HepG2 (cell line): Measurements from ENCODE around the gene RNASE13. TPM values are rescaled to one million over a fixed set of nuclear protein-coding genes. Genes with fewer than 3 reads are reported as not detected.

ENCODE experiments used
- DMAP1 ChIP-seq: IDR thresholded peaks from 2 replicates; pipeline ENCODE4 v1.6.1; 2016
- FOXM1 ChIP-seq: sonication (generic); formaldehyde crosslinking; IDR thresholded peaks from 2 replicates; pipeline ENCODE4 v1.5.0; 2020; ENCODE audit warnings: missing genetic modification reagents
- NAIF1 ChIP-seq: sonication (generic); formaldehyde crosslinking; IDR thresholded peaks from 2 replicates; pipeline ENCODE4 v1.5.0; 2020; ENCODE audit warnings: mild to moderate bottlenecking, missing genetic modification reagents, borderline replicate concordance
- NCOA1 ChIP-seq: sonication (generic); formaldehyde crosslinking; IDR thresholded peaks from 2 replicates; pipeline ENCODE4 v1.9.0; 2021; ENCODE audit warnings: missing genetic modification reagents
- NFYC ChIP-seq: IDR thresholded peaks from 2 replicates; pipeline ENCODE4 v1.6.1; 2016; ENCODE audit warnings: missing genetic modification reagents, missing compliant biosample characterization
- POGK ChIP-seq: sonication (generic); formaldehyde crosslinking; conservative IDR thresholded peaks from 2 replicates; pipeline ENCODE4 v1.8.0; 2022; ENCODE audit warnings: mild to moderate bottlenecking, moderate library complexity, missing genetic modification reagents
- POGZ ChIP-seq: sonication (generic); formaldehyde crosslinking; IDR thresholded peaks from 2 replicates; pipeline ENCODE4 v1.4.0; 2020; ENCODE audit warnings: mild to moderate bottlenecking, missing genetic modification reagents
- RARA ChIP-seq: IDR thresholded peaks from 2 replicates; pipeline ENCODE4 v1.6.1; 2016; ENCODE audit warnings: missing genetic modification reagents, missing compliant biosample characterization
- RXRB ChIP-seq: IDR thresholded peaks from 2 replicates; pipeline ENCODE4 v1.6.1; 2016; ENCODE audit warnings: borderline replicate concordance, missing genetic modification reagents, missing compliant biosample characterization
- SIX4 ChIP-seq: sonication (generic); formaldehyde crosslinking; IDR thresholded peaks from 2 replicates; pipeline ENCODE4 v1.4.0; 2020; ENCODE audit warnings: missing genetic modification reagents
- YEATS2 ChIP-seq: sonication (generic); formaldehyde crosslinking; IDR thresholded peaks from 2 replicates; pipeline ENCODE4 v1.4.0; 2020; ENCODE audit warnings: missing genetic modification reagents, borderline replicate concordance
- ZFYVE20 ChIP-seq: sonication (generic); formaldehyde crosslinking; IDR thresholded peaks from 2 replicates; pipeline ENCODE4 v1.8.0; 2023; ENCODE audit warnings: low read depth, mild to moderate bottlenecking, moderate library complexity, missing genetic modification reagents, borderline replicate concordance
- ZNF607 ChIP-seq: sonication (generic); formaldehyde crosslinking; IDR thresholded peaks from 2 replicates; pipeline ENCODE4 v1.5.1; 2020; ENCODE audit warnings: missing genetic modification reagents, mild to moderate bottlenecking, borderline replicate concordance
- ZNF747 ChIP-seq: sonication (generic); formaldehyde crosslinking; IDR thresholded peaks from 2 replicates; pipeline ENCODE4 v1.8.1; 2023; ENCODE audit warnings: missing genetic modification reagents, mild to moderate bottlenecking, borderline replicate concordance
- ZNF766 ChIP-seq: sonication (generic); formaldehyde crosslinking; IDR thresholded peaks from 2 replicates; pipeline ENCODE4 v1.5.0; 2020; ENCODE audit warnings: missing genetic modification reagents, borderline replicate concordance
- ZNF790 ChIP-seq: sonication (generic); formaldehyde crosslinking; IDR thresholded peaks from 2 replicates; pipeline ENCODE4 v1.8.0; 2022; ENCODE audit warnings: missing genetic modification reagents, mild to moderate bottlenecking, borderline replicate concordance
- ZSCAN31 ChIP-seq: sonication (generic); formaldehyde crosslinking; IDR thresholded peaks from 2 replicates; pipeline ENCODE4 v1.5.0; 2020; ENCODE audit warnings: low read depth, mild to moderate bottlenecking, missing genetic modification reagents
- polyA plus RNA-seq, 8 experiments: library from polyadenylated mRNA; depleted of rRNA in 3 of 8; stranded (reverse) in 7 of 8; unstranded in 1 of 8; fragments of >200 nt; fragmentation: Illumina TruSeq in 4 of 8; extraction: Trizol in 4 of 8; gene quantifications; 2 replicates each; pipeline versions ENCODE4 v1.2.1 to v1.2.3, GENCODE V29; 2011 to 2016; ENCODE audit warnings: low read depth in 4 of 8, missing spikeins in 1 of 8, mixed read lengths in 1 of 8; ENCODE audit not compliant: insufficient read depth in 1 of 8
- total RNA-seq, 5 experiments: library from RNA; depleted of rRNA; stranded (reverse); fragments of >200 nt; fragmentation: Illumina TruSeq; extraction: Trizol; gene quantifications; 2 replicates each; pipeline ENCODE4 v1.2.3, GENCODE V29; 2016; ENCODE audit warnings: low read depth in 1 of 5
- TF ChIP-seq, protein P1 (sequence below): sonication (generic); formaldehyde crosslinking; IDR thresholded peaks from 2 replicates; pipeline ENCODE4 v1.4.0; 2020; ENCODE audit warnings: missing genetic modification reagents, borderline replicate concordance
- TF ChIP-seq, protein P2 (sequence below): sonication (generic); formaldehyde crosslinking; IDR thresholded peaks from 2 replicates; pipeline ENCODE4 v1.5.0; 2020; ENCODE audit warnings: missing genetic modification reagents
- TF ChIP-seq, protein P3 (sequence below): sonication (generic); formaldehyde crosslinking; IDR thresholded peaks from 2 replicates; pipeline ENCODE4 v1.5.1; 2020; ENCODE audit warnings: mild to moderate bottlenecking, moderate library complexity, missing genetic modification reagents
- TF ChIP-seq, protein P4 (sequence below): sonication (generic); IDR thresholded peaks from 2 replicates; pipeline ENCODE4 v1.6.1; 2016; ENCODE audit warnings: low read depth, borderline replicate concordance

Gene RNASE13
- total and polyA plus RNA-seq, 2 of the 13 experiments (the other 11 are each of a cell fraction or from before 2014, with no cell fraction given): 1.0 TPM; not detected in 1

DNA sequence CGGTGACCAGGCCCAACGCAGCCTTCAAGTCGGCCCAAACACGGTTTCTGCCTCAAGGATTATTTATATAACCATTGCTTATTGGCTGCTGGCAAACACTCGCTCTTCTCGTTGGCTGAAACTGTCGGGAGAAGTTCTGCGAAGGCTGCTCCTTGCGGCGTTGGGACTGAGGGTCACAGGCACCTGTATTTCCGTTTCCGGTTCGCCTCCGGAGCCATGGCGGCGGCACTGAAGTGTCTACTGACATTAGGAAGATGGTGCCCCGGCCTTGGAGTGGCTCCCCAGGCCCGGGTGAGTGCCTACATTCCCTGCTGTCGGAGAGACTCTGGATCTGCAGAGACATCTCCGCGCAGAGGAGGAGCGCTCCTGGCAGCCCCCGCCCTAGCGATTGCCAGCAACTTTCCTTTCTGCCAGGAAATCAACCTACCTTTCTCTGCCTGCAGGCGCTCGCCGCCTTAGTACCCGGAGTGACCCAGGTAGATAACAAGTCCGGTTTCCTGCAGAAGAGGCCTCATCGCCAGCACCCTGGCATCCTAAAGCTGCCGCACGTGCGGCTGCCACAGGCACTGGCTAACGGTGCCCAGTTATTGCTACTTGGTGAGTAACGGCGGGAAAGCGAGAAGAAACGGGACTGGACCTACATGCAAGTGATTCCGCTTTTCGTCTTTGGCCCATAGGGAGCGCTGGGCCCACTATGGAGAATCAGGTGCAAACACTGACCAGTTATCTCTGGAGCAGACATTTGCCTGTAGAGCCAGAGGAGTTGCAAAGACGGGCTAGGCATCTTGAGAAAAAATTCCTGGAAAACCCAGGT, 44.6 kb downstream of the RNASE13 start, which contains the start of gene METTL17 (continued):
- TF ChIP-seq, protein P1, sequence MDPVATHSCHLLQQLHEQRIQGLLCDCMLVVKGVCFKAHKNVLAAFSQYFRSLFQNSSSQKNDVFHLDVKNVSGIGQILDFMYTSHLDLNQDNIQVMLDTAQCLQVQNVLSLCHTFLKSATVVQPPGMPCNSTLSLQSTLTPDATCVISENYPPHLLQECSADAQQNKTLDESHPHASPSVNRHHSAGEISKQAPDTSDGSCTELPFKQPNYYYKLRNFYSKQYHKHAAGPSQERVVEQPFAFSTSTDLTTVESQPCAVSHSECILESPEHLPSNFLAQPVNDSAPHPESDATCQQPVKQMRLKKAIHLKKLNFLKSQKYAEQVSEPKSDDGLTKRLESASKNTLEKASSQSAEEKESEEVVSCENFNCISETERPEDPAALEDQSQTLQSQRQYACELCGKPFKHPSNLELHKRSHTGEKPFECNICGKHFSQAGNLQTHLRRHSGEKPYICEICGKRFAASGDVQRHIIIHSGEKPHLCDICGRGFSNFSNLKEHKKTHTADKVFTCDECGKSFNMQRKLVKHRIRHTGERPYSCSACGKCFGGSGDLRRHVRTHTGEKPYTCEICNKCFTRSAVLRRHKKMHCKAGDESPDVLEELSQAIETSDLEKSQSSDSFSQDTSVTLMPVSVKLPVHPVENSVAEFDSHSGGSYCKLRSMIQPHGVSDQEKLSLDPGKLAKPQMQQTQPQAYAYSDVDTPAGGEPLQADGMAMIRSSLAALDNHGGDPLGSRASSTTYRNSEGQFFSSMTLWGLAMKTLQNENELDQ (CRISPR knock-in tag): 0 out of 2 replicates have a peak, but pooled peaks have one; percentile 45
- peak; percentile 54 for TF ChIP-seq RXRB
- TF ChIP-seq, protein P2, sequence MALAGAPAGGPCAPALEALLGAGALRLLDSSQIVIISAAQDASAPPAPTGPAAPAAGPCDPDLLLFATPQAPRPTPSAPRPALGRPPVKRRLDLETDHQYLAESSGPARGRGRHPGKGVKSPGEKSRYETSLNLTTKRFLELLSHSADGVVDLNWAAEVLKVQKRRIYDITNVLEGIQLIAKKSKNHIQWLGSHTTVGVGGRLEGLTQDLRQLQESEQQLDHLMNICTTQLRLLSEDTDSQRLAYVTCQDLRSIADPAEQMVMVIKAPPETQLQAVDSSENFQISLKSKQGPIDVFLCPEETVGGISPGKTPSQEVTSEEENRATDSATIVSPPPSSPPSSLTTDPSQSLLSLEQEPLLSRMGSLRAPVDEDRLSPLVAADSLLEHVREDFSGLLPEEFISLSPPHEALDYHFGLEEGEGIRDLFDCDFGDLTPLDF (CRISPR knock-in tag): peak; percentile 71; the same call in 1 of the 2 replicates
- TF ChIP-seq ZFYVE20 (CRISPR knock-in tag): peak; percentile 12; the same call in 1 of the 2 replicates
- peak; percentile 45; the same call in 1 of the 2 replicates for TF ChIP-seq YEATS2 (CRISPR knock-in tag)
- TF ChIP-seq DMAP1 (CRISPR knock-in tag): peak; percentile 65; the same call in 1 of the 2 replicates
- TF ChIP-seq NFYC (CRISPR knock-in tag): peak; percentile 95
- TF ChIP-seq ZSCAN31 (CRISPR knock-in tag): peak; percentile 57
- no peak for TF ChIP-seq SIX4 (CRISPR knock-in tag)
- peak; percentile 91 for TF ChIP-seq NCOA1
- TF ChIP-seq POGZ: peak; percentile 54; the same call in 1 of the 2 replicates
- TF ChIP-seq POGK (CRISPR knock-in tag): peak; percentile 70
- TF ChIP-seq, protein P3, sequence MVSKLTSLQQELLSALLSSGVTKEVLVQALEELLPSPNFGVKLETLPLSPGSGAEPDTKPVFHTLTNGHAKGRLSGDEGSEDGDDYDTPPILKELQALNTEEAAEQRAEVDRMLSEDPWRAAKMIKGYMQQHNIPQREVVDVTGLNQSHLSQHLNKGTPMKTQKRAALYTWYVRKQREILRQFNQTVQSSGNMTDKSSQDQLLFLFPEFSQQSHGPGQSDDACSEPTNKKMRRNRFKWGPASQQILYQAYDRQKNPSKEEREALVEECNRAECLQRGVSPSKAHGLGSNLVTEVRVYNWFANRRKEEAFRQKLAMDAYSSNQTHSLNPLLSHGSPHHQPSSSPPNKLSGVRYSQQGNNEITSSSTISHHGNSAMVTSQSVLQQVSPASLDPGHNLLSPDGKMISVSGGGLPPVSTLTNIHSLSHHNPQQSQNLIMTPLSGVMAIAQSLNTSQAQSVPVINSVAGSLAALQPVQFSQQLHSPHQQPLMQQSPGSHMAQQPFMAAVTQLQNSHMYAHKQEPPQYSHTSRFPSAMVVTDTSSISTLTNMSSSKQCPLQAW: peak; percentile 81
- TF ChIP-seq, protein P4, sequence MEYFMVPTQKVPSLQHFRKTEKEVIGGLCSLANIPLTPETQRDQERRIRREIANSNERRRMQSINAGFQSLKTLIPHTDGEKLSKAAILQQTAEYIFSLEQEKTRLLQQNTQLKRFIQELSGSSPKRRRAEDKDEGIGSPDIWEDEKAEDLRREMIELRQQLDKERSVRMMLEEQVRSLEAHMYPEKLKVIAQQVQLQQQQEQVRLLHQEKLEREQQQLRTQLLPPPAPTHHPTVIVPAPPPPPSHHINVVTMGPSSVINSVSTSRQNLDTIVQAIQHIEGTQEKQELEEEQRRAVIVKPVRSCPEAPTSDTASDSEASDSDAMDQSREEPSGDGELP: 0 out of 2 replicates have a peak, but pooled peaks have one; percentile 13
- TF ChIP-seq RARA (CRISPR knock-in tag): no peak
- TF ChIP-seq FOXM1: no peak
- peak; percentile 91 for TF ChIP-seq ZNF607
- peak; percentile 61; the same call in 1 of the 2 replicates for TF ChIP-seq NAIF1
- peak; percentile 66; the same call in 1 of the 2 replicates for TF ChIP-seq ZNF766
- peak; percentile 43; the same call in 1 of the 2 replicates for TF ChIP-seq ZNF790 (CRISPR knock-in tag)
- TF ChIP-seq ZNF747: peak; percentile 65; the same call in 1 of the 2 replicates
